Urinary bladder (tissue), 4 donors: ENCODE measurements around the gene DNAJC1. TPM values are rescaled to one million over a fixed set of nuclear protein-coding genes. Genes with fewer than 3 reads are reported as not detected.

Experiments used
- DNase-seq: peaks from one replicate; pipeline ENCODE4 v3.0.0-alpha.2; 2015; ENCODE audit errors: extremely low spot score
- H3K27ac ChIP-seq: one replicate; pipeline ENCODE4 v1.5.1; 2013; ENCODE audit warnings: low read depth, mild to moderate bottlenecking, moderate library complexity
- H3K36me3 ChIP-seq: one replicate; pipeline ENCODE4 v1.6.1; 2013; ENCODE audit warnings: mild to moderate bottlenecking, moderate library complexity; ENCODE audit not compliant: insufficient read depth
- H3K4me1 ChIP-seq: one replicate; pipeline ENCODE4 v1.6.1; 2013; ENCODE audit warnings: mild to moderate bottlenecking, moderate library complexity; ENCODE audit not compliant: insufficient read depth
- H3K4me3 ChIP-seq: one replicate; pipeline ENCODE4 v1.5.1; 2013; ENCODE audit warnings: low read depth, low read length
- whole genome bisulfite sequencing: extraction: QIAGEN DNeasy Blood & Tissue Kit; methylation state at CpG from one replicate; pipeline ENCODE4 v1.1.7; 2013; 5-methylcytosine and 5-hydroxymethylcytosine counted together
- polyA plus RNA-seq: library from polyadenylated mRNA; stranded (reverse); fragments of 200-250 nt; gene quantifications from one replicate; pipeline ENCODE4 v1.2.3, GENCODE V29; 2013
- total RNA-seq: library from RNA; depleted of rRNA; stranded (reverse); fragments of >200 nt; gene quantifications from one replicate; pipeline ENCODE4 v1.2.3, GENCODE V29; 2014
- donor health status: healthy with polysubstance abuse.
- donor health status: healthy.

DNAJC1 gene
- total and polyA plus RNA-seq, 2 donors, result 44.1 to 47.1 TPM

GRCh38 chr10:21991785-21992184 is 11.7 kb downstream of the DNAJC1 start:
- no peak overlapping the region for H3K27ac ChIP-seq
- no peak overlapping the region for H3K4me3 ChIP-seq
- no peak for DNase-seq
- no peaks in the 10 kb centered on the region for H3K4me1 ChIP-seq
- no peaks in the 10 kb centered on the region for H3K36me3 ChIP-seq
- WGBS, result 97% methylated on average over 8 of the region's 8 CpGs

- no peak overlapping the region for H3K4me3 ChIP-seq
- WGBS, result 61% methylated on average over 1 of the region's 1 CpG
- no peak for DNase-seq
- no peak overlapping the region for H3K27ac ChIP-seq
- no peaks in the 10 kb centered on the region for H3K36me3 ChIP-seq
- H3K4me1 ChIP-seq, result no peaks in the 10 kb centered on the region
Observed at GRCh38 chr10:21990449-21990848, 13.1 kb downstream of the DNAJC1 start.

GRCh38 chr10:21989453-21990154 is 13.9 kb downstream of the DNAJC1 start:
- no peaks in the 10 kb centered on the region for H3K36me3 ChIP-seq
- H3K27ac ChIP-seq, result no peak overlapping the region
- H3K4me1 ChIP-seq, result no peaks in the 10 kb centered on the region
- H3K4me3 ChIP-seq, result no peak overlapping the region
- WGBS, result 37% methylated on average over 5 of the region's 5 CpGs
- no peak for DNase-seq

- Histone ChIP-seq H3K4me1 (no peaks in the 10 kb centered on the region), H3K4me3 (no peak overlapping the region), H3K27ac (no peak overlapping the region), H3K36me3 (no peaks in the 10 kb centered on the region)
- no peak for DNase-seq
- 88% methylated on average over 1 of the region's 1 CpG for WGBS
Observed at GRCh38 chr10:21985541-21985940, 18.0 kb downstream of the DNAJC1 start.

GRCh38 chr10:21981118-21981517 is 22.4 kb downstream of the DNAJC1 start:
- no peaks in the 10 kb centered on the region for H3K36me3 ChIP-seq
- no peak overlapping the region for H3K27ac ChIP-seq
- H3K4me1 ChIP-seq, result no peaks in the 10 kb centered on the region
- DNase-seq, result no peak
- no peak overlapping the region for H3K4me3 ChIP-seq
- WGBS, result 52% methylated on average over 3 of the region's 3 CpGs

GRCh38 chr10:21980691-21981090 is 22.8 kb downstream of the DNAJC1 start:
- Histone ChIP-seq H3K27ac (no peak overlapping the region), H3K4me1 (no peaks in the 10 kb centered on the region), H3K36me3 (no peaks in the 10 kb centered on the region), H3K4me3 (no peak overlapping the region)
- DNase-seq, result no peak

- Histone ChIP-seq H3K27ac (no peak overlapping the region), H3K4me1 (no peaks in the 10 kb centered on the region), H3K4me3 (no peak overlapping the region), H3K36me3 (no peaks in the 10 kb centered on the region)
- 28% methylated on average over 1 of the region's 1 CpG for WGBS
- no peak for DNase-seq
Observed at GRCh38 chr10:21978191-21978862, 25.2 kb downstream of the DNAJC1 start.

GRCh38 chr10:21976739-21977138 is 26.8 kb downstream of the DNAJC1 start:
- H3K4me3 ChIP-seq, result no peak overlapping the region
- 89% methylated on average over 7 of the region's 7 CpGs for WGBS

GRCh38 chr10:21976280-21976679 is 27.2 kb downstream of the DNAJC1 start:
- no peak for DNase-seq
- Histone ChIP-seq H3K27ac (no peak overlapping the region), H3K36me3 (no peaks in the 10 kb centered on the region), H3K4me3 (no peak overlapping the region), H3K4me1 (no peaks in the 10 kb centered on the region)
- WGBS, result 96% methylated on average over 2 of the region's 2 CpGs

More at GRCh38 chr10:21976739-21977138, 26.8 kb downstream of the DNAJC1 start:
- no peak for DNase-seq
- H3K4me1 ChIP-seq, result no peaks in the 10 kb centered on the region
- H3K36me3 ChIP-seq, result no peaks in the 10 kb centered on the region
- H3K27ac ChIP-seq, result no peak overlapping the region

GRCh38 chr10:21975378-21975990 is 28.0 kb downstream of the DNAJC1 start:
- H3K4me1 ChIP-seq, result no peaks in the 10 kb centered on the region
- H3K27ac ChIP-seq, result no peak overlapping the region
- no peak overlapping the region for H3K4me3 ChIP-seq
- WGBS, result 85% methylated on average over 1 of the region's 1 CpG
- H3K36me3 ChIP-seq, result no peaks in the 10 kb centered on the region
- DNase-seq, result no peak

- 98% methylated on average over 1 of the region's 1 CpG for WGBS
- Histone ChIP-seq H3K4me3 (no peak overlapping the region), H3K4me1 (no peaks in the 10 kb centered on the region), H3K27ac (no peak overlapping the region), H3K36me3 (no peaks in the 10 kb centered on the region)
- no peak for DNase-seq
Observed at GRCh38 chr10:21972584-21972983, 30.9 kb downstream of the DNAJC1 start.

- 95% methylated on average over 5 of the region's 5 CpGs for WGBS
- H3K4me3 ChIP-seq, result no peak overlapping the region
- no peaks in the 10 kb centered on the region for H3K4me1 ChIP-seq
- H3K36me3 ChIP-seq, result no peaks in the 10 kb centered on the region
- no peak for DNase-seq
- no peak overlapping the region for H3K27ac ChIP-seq
Observed at GRCh38 chr10:21969326-21970287, 33.9 kb downstream of the DNAJC1 start.

GRCh38 chr10:21964983-21965665 is 38.4 kb downstream of the DNAJC1 start:
- Histone ChIP-seq H3K27ac (no peak overlapping the region), H3K36me3 (no peaks in the 10 kb centered on the region), H3K4me3 (no peak overlapping the region), H3K4me1 (no peaks in the 10 kb centered on the region)
- no peak for DNase-seq
